HG02759 (cell line): ENCODE data around the gene SMIM26.
"Not testable (repeated sequence)": the region's sequence is repeated elsewhere in the genome, so short reads cannot be mapped to it uniquely, and the experiment has no call there.

Experiments
- ATAC-seq: cut with Tn5 transposase; IDR thresholded peaks from one replicate; pipeline ENCODE4 v1.9.1; 2021; ENCODE audit warnings: mild to moderate bottlenecking, moderate library complexity; ENCODE audit not compliant: unreplicated experiment

Gene SMIM26

DNA sequence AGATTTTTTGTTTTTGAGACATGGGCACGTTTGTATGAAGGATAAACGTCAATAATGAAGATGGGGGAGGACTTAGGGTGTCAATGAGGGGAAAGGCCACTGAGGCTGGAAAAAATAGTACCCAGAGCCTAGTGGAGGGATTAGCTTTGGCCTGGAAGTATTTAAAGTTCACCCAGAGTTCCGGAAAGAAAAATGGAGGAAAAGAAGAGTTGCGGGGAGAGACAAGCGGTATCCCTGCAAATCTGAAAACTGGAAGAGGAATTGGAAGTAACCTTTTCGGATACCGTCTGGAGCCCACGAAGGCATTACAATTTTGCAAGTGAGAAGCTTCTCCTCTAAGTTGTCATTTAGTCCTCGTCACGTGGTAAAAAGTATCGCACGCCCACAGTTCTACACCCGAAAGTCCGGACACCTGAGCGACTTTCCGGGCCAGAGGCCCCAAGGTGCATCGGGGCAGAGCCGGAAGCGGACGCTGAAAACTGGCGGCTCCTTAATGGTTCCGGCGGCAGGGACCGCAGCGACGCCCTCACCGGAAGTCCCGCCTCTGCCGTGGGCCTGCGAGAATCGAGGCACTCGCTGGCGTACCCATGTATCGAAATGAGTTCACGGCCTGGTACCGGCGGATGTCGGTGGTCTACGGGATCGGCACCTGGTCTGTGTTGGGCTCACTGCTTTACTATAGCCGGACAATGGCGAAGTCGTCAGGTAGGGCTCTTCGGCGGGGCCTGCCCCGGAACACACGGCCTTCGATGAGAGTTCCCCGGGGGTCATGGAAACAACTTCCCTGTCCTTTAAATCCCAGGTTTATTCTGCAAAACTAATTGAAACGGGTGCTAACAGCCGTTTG, at the start of gene SMIM26:
TSS of gene SMIM26 (plus strand) at position 541 of the 847 bp plus-strand sequence. CDS start at position 588, 47 bp downstream.
- peak; percentile 100 for ATAC-seq

DNA sequence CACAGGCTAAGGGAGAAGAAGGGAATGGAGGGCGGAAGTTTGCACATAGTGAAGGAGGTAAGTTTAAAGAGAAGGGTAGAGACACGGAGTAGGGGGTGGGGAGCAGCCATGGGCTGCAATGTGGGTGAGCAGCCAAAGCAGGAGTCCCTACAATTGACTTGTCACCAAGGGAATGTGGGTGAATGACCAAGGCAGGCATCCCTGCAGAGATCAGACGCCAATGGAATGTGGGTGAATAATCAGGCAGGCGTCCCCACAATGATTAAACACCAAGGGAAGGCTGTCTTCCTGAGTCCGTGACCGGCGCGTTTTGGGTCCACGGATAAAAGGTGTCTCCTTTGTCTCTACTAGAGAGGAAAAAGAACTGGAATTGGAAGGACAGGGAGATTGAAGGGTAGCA, 45.2 kb upstream of the SMIM26 start:
- not testable (repeated sequence) for ATAC-seq

DNA sequence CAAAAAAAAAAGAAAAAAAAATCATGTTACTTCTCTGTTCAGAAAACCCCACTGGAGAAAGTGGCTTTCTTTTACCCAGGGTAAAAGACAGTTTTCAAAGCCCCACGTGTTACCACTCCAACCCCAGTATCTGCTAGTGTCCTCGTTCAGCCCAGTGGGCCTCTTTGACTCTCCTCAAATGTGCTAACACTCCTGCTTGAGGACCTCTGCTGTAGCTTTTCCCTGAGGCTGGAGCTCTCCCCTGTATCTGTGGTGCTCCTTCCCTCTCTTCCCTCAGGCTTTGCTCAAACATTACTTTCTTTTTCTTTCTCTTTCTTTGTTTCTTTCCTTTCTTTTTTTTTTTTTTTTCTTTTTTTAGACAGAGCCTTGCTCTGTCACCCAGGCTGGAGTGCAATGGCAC, 44.2 kb upstream of the SMIM26 start:
- no peak for ATAC-seq

GRCh38 chr20:18524646-18525045, 42.6 kb upstream of the SMIM26 start:
- ATAC-seq, result no peak

GRCh38 chr20:18526761-18527160, 40.5 kb upstream of the SMIM26 start:
- ATAC-seq, result not testable (repeated sequence)

GRCh38 chr20:18527339-18527738, 39.9 kb upstream of the SMIM26 start:
- ATAC-seq, result no peak

- no peak for ATAC-seq
These were observed 39.4 kb upstream of the SMIM26 start for GRCh38 chr20:18527836-18528235.

DNA sequence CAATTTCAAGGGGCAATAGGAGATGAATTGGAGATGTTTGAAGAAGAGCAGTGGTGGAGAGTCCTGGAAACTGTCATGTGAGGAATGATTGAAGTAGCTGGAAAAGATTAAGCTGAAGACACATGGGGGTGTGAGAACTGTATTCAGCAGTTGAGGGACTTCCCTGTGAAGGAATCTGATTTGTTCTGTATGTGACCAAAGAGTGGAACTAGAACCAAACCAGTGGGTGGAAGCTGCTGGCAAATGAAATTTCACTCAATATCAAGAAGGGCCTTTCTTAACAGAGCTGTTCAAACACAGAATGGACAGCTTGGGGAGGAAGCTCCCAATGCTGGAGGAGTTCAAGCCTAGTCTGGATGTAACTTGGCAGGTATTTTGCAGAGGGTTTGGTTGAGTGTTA, 38.2 kb upstream of the SMIM26 start:
- ATAC-seq, result no peak

DNA sequence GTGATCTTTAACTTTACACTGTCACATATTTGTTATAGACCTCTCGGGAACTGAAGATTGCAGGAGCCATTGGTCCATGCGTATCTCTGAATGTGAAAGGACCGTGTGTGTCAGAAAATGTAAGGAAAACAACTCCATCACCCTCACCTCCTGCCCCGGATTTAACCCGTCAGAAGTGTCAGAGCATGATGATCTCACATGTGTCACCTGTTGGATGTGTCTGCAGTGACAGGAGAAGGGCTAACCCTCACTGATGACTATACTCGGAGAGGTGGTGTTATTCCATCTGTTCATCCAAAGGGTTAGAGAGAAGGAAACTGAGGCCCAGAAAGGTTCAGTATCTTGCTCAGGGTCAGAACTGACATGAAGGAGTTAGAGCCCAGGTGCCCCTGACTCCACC, 34.6 kb upstream of the SMIM26 start:
- no peak for ATAC-seq

- ATAC-seq, result no peak
These were observed 33.7 kb upstream of the SMIM26 start for GRCh38 chr20:18533491-18533890.

GRCh38 chr20:18533978-18534644, 33.1 kb upstream of the SMIM26 start:
- no peak for ATAC-seq

- no peak for ATAC-seq
These were observed 29.6 kb upstream of the SMIM26 start for GRCh38 chr20:18537651-18538050.

DNA sequence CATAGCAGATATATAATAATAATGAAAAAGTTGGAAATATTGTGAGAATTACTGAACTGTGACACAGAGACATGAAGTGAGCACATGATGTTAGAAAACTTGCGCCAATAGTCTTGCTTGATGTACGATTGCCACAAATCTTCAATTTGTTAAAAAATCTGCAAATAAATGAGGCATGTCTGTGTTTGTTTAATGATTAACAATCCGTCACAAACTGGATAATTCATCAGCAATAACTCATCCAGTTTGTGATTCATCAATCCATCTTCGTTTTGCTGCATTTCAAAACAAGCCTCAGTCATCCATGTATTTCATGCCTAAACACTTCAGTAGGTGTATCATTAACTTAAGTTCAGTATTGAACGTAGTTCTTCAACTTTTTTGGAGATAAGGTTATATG, 25.5 kb upstream of the SMIM26 start:
- no peak for ATAC-seq

DNA sequence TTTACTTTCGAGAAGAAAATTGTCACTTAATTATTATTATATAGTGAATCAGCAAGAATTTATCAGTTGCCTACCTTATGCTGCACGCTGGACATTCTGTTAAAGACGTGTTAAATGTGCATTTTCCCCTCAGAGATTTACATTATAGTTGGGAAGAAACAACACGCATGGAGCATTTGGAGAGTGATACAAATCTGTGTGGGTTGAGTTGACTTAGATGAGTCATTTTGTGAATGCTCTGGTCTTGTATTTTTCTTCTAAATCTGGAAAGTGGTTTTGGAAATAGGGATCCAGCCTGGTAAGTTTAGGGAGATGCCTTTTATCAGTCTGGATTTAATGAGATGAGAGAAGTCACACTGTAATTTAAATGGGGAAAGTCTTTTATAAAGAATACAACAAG, 24.0 kb upstream of the SMIM26 start:
- no peak for ATAC-seq

DNA sequence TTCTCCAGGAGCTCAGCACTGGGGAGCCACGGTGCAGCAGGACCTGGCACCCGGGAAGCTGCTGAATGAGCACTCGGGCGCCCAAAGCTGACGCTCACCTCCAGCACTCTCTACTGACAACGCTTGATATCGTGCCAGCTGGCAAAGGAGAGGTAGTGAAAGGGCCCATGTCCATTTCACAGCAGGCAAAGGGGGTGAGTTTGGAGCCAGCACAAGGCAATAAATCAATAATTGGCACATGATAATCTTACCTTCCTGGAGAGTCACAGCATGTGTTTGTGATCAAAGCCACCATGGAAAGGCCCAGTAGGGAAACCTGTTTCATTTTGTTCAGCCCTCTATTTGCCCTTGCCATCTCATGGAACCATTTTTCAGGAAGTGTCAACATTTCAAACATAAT, 23.3 kb upstream of the SMIM26 start:
- ATAC-seq, result no peak

DNA sequence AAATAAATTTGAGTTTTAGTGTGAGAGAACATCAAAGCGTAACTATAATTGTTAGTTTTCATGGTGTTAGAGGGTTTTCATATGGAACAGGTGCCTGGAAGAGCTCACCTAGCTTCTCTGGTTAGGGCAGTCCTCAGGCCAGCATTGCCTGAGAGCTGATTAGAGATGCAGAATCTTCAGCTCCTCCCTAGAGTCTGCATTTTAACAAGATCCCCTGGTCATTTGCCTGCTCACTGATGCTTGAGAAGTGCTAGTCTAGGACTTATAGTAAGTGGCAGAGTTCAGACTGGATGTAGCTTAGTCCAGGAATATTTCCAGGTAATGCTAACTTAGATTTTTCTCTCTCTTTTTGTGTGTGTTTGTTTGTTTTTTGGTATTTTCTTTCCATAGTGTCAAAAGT, 21.7 kb upstream of the SMIM26 start:
- ATAC-seq, result no peak

GRCh38 chr20:18548465-18548864, 18.8 kb upstream of the SMIM26 start:
- ATAC-seq, result no peak

- ATAC-seq, result no peak
These were observed 13.5 kb upstream of the SMIM26 start for GRCh38 chr20:18553746-18554145.

GRCh38 chr20:18567739-18568091, 483 bp downstream of the SMIM26 start:
- peak; percentile 15 for ATAC-seq

GRCh38 chr20:18571009-18571408, 3.8 kb downstream of the SMIM26 start:
- no peak for ATAC-seq

DNA sequence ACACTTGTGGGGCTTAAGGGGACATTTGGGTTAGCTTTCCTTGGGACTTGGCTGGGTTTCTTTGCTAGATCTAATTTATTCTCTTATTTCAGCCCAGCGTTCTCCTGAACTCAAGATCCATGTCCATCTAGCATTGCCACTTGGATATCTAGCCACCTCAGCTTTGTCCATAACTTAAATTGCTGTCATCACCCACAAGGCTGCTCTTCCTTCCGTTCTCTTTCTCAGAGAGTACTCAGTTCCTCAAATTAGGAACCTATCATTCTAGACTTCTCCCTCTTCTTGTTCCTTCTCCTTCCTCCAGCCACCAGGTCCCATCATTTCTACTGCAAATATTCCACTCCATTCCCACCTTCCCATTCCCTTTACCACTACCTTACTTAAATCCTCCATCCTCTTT, 4.3 kb downstream of the SMIM26 start:
- ATAC-seq, result no peak

DNA sequence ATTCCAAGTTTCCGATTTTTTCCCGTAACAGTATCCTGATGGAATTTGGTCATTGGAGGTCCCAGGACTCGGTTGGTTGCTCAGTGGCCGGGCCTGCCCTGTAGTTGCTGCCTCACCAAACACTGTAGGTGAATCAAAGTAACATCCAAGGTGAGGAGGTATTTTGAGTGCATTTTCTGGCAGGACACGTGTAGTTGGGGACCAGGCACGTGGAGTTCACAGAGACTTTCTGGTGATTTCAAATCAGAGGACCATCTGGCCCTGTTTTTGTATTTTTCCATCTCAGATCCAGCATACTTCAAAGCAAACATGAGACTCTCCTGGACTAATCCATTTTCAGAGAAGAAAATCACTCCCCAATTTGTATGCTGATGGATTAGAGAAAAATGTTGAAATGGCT, 10.7 kb downstream of the SMIM26 start:
- ATAC-seq, result no peak
